ENCODE measurements around the gene PTPRJ.
A peak's percentile ranks its signal among the peaks of the same experiment; 100 is the strongest.

PTPRJ gene

DNA sequence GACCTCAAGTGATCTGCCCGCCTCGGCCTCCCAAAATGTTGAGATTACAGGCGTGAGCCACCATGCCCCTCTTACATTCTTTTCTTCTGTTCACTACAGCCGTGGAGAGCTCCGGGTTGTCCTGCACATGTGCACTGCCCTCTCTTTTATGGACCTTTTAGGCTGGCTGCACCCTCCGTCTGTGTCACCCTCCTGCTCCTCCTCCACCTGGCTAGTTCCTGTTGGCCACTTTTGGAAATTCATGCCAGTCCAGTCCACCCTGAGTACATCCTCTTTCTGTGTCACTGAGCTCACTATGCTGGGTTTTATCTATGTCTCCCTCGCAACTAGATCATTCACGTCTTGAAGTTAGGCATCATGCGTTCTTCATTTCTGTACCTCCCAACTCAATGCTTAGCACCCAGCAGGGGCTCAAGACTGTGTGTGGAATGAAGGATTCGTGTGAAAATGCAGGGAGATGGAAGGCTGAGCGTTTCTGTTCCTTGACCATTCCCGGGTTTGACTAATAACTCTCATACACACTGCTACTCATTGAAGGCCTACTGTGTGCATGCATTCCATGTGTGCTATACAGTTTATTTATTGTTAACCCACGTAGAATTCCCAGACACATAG, 60.6 kb downstream of the PTPRJ start:
- DNase-seq (ENCODE audit: low spot score) = no peak

DNA sequence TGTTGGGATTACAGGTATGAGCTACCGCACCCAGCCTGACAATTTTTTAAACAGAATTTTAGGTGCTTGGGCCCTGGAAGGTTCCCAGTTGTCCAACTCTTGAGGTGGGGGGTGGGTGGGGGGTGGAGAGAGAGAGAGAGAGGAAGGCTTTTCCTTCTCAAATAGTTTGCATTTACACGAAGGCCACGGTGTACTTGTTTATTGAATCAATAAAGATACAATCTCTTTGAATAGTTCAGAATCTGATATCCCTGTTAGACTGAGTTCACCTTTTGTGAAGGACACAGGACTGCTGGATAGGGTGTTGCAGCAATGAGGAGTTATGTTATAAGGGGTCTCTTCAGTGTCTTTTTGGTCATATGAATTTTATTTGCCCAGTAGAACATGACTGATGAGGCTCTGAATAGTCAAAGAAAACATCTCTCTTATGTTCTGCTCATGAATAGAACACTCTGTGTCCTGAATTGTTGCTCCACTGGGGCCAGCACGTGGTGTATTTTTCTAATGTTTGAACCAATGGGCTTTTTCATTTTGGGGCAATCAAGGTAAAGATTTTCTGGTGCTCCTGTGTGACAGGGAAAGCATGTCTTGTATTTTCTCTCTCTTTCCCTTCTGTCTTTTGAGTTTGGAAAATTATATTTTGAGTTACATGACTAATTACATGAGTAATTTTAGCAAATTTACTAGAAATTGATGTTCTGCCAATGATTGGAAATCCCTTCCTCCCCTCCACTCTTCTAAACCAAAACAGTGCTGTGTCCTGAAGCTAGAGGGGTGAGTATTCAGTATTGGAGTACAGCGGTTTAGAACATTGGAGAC, 61.7 kb downstream of the PTPRJ start:
- DNase-seq (ENCODE audit: low spot score) = no peak

- DNase-seq (ENCODE audit: low spot score) = no peak
Observed at GRCh38 chr11:48043111-48043990, 63.0 kb downstream of the PTPRJ start.

DNA sequence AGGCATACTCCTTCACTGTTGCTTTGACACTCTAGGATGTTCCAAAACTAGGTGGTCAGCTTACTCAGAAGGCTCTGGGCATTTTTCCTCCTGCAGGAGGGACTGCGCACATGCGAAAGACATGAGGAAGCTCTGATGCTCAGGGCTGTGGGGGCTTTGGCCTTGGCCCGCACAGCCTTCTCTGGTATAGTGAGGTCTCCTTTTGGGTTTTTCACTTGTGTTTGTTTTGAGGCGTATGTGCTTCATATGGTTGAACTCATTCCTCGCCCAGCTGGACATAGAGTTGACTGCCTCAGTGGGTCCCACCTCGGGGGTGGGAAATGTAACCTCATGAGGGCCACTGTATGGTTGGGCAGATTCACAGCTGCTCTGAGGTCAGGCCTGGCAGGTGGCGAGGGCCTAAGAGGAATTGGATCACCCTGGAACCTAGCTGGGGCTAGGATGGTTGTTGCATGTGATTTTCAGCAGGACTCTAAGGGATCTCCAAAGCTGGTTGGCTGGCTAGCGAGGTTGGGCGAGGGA, 63.7 kb downstream of the PTPRJ start:
- DNase-seq (ENCODE audit: low spot score) = no peak

- no peak for DNase-seq (ENCODE audit: low spot score)
Observed at GRCh38 chr11:48044577-48044976, 64.2 kb downstream of the PTPRJ start.

GRCh38 chr11:48045536-48045935, 65.2 kb downstream of the PTPRJ start:
- no peak for DNase-seq (ENCODE audit: low spot score)

DNA sequence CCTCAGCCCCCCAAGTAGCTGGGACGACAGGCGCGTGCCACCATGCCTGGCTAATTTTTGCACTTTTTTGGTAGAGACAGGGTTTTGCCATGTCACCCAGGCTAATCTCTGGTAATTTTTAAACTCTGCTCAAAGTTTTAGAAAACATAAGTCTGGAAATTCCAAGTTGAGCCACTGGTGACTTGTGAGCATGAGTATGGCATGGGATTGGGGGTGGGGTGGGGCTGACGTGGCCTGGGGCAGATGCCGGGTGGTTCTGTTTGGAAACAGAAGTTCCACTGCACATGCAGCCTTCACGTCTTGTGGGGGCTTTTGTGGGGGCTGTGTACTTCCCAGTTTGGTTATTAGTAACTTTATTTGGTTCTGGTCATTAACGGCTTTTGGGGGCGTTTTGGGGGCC, 67.3 kb downstream of the PTPRJ start:
- DNase-seq (ENCODE audit: low spot score) = no peak

DNA sequence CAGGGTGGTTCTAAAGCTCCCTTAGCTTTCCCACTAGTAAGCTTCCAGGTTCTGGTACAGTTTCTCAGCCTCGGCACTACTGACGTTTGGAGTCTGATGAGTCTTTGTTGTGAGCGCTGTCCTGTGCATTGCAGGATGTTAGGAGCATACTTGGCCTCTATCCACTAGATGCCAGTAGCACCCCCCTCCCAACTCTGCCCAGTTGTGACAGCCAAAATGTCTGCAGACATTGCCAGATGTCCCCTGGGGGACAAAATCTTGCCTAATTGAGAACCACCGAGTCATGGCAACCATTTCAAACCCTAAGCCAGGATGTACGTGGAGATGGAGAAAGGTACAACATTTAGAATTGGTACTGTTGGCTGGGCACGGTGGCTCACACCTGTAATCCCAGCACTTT, 68.7 kb downstream of the PTPRJ start:
- no peak for DNase-seq (ENCODE audit: low spot score)

GRCh38 chr11:48050304-48050703, 69.9 kb downstream of the PTPRJ start:
- no peak for DNase-seq (ENCODE audit: low spot score)

- DNase-seq (ENCODE audit: low spot score) = no peak
Observed at GRCh38 chr11:48051217-48051830, 71.0 kb downstream of the PTPRJ start.

DNA sequence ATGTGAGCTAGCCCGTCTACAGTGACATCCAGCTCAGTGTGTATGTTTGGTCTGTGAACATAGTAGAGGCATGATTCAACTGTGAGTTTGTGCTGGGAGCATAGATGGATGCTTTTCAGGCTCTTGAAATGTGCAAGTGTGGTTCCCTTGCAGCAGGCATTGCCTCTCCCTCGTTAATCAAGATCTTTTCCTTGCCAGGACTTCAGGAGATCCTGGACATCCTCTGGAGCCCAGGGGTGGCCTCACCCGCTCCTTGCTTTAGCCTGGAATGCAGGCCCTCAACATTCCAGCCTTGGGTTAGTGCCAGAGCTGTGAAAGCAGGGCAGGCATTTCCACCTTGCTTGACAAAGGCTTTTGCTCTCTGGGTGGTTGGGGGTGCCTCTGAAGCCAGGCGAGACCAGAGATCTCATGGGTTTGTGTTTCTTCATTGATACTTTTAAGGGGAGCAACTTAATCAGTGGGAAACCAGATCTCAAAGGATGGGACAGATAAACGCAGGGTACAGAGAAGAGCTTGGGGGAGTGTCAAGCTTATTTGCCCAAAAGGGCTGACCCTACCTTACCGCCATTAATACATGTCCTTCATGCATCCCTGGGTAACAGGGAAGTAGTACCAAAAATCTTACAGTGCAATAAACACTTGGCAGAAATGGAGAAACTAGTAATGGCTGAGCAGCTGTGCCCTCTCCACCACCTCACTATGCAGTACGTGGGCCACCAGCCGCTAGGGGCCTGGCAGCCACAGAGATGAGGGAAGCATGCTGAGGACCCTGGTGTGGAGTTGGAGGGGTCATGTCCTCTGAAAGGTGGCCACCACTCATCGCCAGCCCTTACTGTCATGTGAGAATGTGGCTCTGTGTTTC, 72.1 kb downstream of the PTPRJ start:
- DNase-seq (ENCODE audit: low spot score) = peak; percentile 60

DNA sequence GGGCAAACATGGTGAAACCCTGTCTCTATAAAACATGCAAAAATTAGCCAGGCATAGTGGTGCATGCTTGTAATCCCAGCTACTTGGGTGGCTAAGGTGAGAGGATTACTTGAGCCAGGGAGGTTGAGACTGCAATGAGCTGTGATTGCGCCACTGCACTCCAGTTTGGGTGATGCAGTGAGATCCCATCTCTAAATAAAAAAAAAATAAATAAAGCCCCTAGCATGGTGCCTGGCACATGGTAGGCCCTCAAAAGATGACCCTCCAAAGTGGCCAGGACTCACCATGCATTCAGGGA, 74.6 kb downstream of the PTPRJ start:
- no peak for DNase-seq (ENCODE audit: low spot score)

DNA sequence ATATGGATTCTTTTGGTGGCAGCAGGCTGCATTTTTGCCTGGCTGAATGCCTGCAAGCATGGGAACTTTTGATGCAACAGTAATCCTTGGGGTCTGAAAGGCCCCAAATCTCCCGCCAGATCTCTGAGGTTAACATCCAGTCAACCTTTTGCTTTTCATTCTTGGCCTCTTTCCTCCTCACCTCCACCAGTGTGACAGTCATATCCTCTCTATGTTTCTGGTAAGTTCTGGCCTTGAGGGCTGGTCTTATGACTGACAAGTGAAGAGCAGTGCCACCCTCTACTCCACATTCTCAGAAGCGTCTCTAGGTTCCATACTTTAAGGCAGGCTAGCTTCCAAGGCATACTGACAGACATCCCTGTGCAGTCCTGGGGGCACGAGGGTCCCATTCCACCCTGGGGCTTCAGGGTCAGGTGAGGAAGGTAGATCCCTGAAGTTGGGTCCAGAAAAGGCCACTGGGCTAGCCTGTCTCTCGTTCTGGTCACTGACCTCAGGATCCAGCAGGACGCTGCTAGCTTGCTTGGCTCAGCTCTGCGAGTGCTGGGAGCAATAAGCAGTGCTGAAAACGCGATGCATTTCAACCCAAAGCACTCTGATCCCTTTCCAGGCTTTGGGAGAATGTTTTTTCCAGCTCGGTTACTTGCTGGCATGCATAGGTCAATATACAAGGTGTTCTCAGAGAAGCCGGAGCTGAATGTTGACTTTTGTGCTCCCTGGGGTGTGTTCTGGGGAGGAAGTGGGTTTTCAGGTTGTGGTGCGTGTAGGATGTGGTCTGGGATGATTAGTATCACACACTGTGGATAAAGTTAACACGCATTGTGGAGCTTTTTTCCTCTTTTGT, 75.2 kb downstream of the PTPRJ start:
- DNase-seq (ENCODE audit: low spot score) = peak; percentile 20

DNA sequence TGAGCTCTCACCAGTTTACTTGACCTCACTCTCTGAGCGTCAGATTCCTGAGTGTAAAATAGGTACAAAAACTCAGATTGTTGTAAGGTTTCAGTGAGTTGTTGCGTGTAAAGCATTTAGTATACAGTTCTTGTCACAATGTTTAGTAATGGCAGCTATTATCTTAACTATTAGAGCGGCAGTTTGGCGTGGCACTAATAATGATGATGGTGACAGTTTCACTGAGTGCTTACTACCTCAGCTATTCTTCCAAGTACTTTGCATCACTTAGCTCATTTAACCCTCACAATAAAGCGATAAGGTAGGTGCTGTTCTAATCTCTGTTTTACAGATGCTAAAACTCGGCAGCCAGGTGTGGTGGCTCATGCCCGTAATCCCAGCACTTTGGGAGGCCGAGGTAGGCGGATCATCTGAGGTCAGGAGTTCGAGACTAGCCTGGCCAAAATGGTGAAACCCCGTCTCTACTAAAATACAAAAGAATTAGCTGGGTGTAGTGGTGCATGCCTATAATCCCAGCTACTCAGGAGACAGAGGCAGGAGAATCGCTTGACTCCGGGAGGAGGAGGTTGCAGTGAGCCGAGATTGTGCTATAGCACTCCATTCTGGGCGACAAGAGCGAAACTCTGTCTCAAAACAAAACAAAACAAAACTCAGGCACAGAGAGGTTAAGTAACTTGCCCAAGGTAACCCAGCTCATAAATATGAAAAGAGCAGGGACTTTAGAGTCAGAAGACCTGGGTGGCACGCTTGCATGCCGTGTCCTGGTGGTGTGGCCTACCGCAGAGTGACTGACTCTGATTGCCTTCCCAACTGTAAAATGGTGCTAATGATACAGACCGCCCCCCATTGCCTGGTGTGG, 76.2 kb downstream of the PTPRJ start:
- no peak for DNase-seq (ENCODE audit: low spot score)

- no peak for DNase-seq (ENCODE audit: low spot score)
Observed at GRCh38 chr11:48058064-48058463, 77.7 kb downstream of the PTPRJ start.

DNA sequence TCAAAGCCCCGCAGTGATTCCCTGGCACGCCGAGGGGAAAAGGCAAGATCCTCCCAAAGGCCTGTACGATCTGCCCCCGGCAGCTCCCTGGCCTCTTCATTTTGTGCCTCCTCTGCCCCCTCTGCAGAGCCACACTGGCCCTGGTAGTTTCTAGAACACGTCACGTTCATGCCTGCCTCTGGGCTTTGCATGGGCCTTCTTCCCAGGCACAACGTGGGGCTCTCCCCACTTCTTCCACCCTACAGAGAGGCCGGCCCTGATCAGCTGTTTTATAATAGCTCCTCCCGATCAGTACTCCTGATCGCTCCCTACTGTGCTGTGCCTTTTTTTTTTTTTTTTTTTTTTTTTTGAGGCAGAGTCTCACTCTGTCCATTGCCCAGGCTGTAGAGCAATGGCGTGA, 78.4 kb downstream of the PTPRJ start:
- no peak for DNase-seq (ENCODE audit: low spot score)

GRCh38 chr11:48062649-48063048, 82.3 kb downstream of the PTPRJ start:
- no peak for DNase-seq (ENCODE audit: low spot score)

- no peak for DNase-seq (ENCODE audit: low spot score)
Observed at GRCh38 chr11:48063424-48063978, 83.1 kb downstream of the PTPRJ start.

- no peak for DNase-seq (ENCODE audit: low spot score)
Observed at GRCh38 chr11:48064306-48064705, 83.9 kb downstream of the PTPRJ start.

Measured in iPS-NIHi11 (cell line).